ENCODE results near the gene RXFP4. TPM values are rescaled to one million over a fixed set of nuclear protein-coding genes. Genes with fewer than 3 reads are reported as not detected.
A peak's percentile ranks its signal among the peaks of the same experiment; 100 is the strongest.

The RXFP4 gene
- total RNA-seq, 4 donors from 2014 or later: not detected

- peak; percentile 78 to 97 for DNase-seq (ENCODE audit: low spot score in 2 of 2)
- WGBS, 2 donors: 6% methylated on average over 33 to 34 of the region's 34 CpGs
- H3K4me3 ChIP-seq (ENCODE audit: low read depth, poor library complexity, severe bottlenecking): peak within 1 kb of the TSS; percentile 39
- intact Hi-C loops (cut with DNase I; ENCODE audit: low total_unique reads): no loop called here
- peak in 1 of 2 donors; percentile 43 for TF ChIP-seq POLR2A (IDR thresholded peaks at IDR 0.05)
- TF ChIP-seq CTCF (IDR thresholded peaks at IDR 0.05): no peak
Observed at GRCh38 chr1:155911156-155912055, 30.0 kb upstream of the RXFP4 start, which contains the start of gene RIT1. Gene RIT1 (minus strand): TSS chr1:155911349. CDS start chr1:155910761, 588 bp downstream.

DNA sequence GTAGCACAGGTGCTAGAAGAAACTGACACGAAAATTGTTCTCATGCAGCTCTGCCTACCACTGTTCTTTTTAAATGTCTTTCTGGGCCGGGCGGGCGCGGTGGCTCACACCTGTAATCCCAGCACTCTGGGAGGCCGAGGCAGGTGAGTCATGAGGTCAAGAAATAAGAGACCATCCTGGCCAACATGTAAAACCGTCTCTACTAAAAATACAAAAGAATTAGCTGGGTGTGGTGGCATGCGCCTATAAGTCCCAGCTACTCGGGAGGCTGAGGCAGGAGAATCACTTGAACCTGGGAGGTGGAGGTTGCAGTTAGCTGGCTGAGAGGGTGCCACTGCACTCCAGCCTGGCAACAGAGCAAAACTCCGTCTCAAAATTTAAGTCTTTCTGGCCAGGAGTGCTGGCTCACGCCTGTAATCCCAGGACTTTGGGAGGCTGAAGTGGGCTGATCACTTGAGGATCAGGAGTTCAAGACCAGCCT lies 29.3 kb upstream of the RXFP4 start:
- WGBS, 2 donors: 79 to 84% methylated on average over 11 of the region's 11 CpGs
- H3K4me3 ChIP-seq (ENCODE audit: low read depth, poor library complexity, severe bottlenecking): no peak overlapping the region
- TF ChIP-seq POLR2A (IDR thresholded peaks at IDR 0.05) (no peak), CTCF (IDR thresholded peaks at IDR 0.05) (no peak)
- peak in 1 of 2 donors; percentile 78 for DNase-seq (ENCODE audit: low spot score in 2 of 2)
- intact Hi-C loops (cut with DNase I; ENCODE audit: low total_unique reads): no loop called here

DNA sequence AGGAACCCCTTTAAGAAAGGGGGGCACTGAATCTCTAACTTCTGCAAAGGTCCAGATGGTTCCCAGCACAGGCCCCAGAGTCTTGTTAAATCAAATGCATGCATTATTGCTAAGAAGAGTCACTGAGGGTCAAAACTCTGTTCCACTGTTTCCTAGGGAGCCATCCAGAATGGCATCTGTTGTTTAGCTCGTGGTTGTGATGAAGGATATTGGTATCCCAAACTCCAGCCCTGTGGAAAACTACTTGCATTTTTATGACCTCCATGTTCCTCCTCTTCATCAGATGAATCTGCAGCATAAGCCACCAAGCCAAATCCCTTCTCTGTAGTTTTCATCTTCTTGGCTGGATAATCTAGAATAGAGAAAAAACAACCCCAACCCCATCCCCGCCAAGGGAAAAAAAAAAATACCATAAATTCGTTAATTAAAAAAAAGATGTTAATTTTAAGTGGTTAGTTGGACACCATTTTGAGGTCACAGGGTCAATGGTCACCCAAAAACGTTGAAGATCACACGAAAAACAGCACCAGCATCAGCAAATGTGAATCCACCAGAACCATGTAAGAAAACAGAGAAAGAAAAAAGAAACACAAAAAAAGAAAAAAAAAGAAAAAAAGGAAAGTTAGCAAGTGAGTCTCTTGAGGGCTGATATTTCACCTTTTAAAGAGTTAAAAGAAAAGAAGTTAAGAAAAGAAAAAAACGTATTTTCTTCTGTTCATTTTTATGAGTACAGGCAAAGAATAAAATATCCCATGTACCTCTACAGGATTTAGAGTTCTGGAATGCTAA lies 27.3 kb upstream of the RXFP4 start:
- no peak for DNase-seq (ENCODE audit: low spot score in 2 of 2)
- intact Hi-C loops (cut with DNase I; ENCODE audit: low total_unique reads): no loop called here
- 68 to 73% methylated on average over 6 of the region's 6 CpGs for WGBS, 2 donors
- TF ChIP-seq CTCF (IDR thresholded peaks at IDR 0.05) (no peak), POLR2A (IDR thresholded peaks at IDR 0.05) (no peak)
- no peak overlapping the region for H3K4me3 ChIP-seq (ENCODE audit: low read depth, poor library complexity, severe bottlenecking)

DNA sequence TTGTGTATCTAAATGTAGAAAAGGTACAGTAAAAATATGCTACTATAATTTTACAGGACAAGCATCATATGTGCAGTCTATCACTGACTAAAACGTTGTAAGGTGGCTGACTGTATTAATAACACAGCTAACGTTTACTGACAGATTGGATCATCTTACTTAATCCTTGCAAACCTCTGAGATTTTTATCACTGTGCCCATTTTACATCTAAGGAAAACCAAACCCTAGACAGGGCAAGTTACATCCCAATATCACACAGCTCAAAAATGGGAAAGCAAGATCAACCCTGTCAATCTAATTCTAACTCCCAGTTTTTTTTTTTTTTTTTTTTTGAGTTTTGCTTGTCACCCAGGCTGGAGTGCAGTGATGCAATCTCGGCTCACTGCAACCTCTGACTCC lies 22.8 kb upstream of the RXFP4 start:
- intact Hi-C loops (cut with DNase I; ENCODE audit: low total_unique reads): no loop called here
- no peak for DNase-seq (ENCODE audit: low spot score in 2 of 2)
- H3K4me3 ChIP-seq (ENCODE audit: low read depth, poor library complexity, severe bottlenecking): no peak overlapping the region
- WGBS, 2 donors: 71 to 80% methylated on average over 3 of the region's 3 CpGs
- TF ChIP-seq CTCF (IDR thresholded peaks at IDR 0.05) (no peak), POLR2A (IDR thresholded peaks at IDR 0.05) (no peak)

GRCh38 chr1:155919801-155920200 lies 21.6 kb upstream of the RXFP4 start:
- DNase-seq (ENCODE audit: low spot score in 2 of 2): no peak
- WGBS, 2 donors: 94 to 98% methylated on average over 2 of the region's 2 CpGs
- intact Hi-C loops (cut with DNase I; ENCODE audit: low total_unique reads): no loop called here
- TF ChIP-seq CTCF (IDR thresholded peaks at IDR 0.05) (no peak), POLR2A (IDR thresholded peaks at IDR 0.05) (no peak)
- no peak overlapping the region for H3K4me3 ChIP-seq (ENCODE audit: low read depth, poor library complexity, severe bottlenecking)

Measured in lower leg skin (tissue), 4 donors.